GM12878 (cell line): ENCODE measurements around the gene B3GALT6.

Experiments
- ESRRA ChIP-seq: IDR thresholded peaks from 2 replicates; pipeline ENCODE4 v1.6.1; 2012; ENCODE audit warnings: mild to moderate bottlenecking, low read length, improper control_type of control experiment
- EZH2 ChIP-seq: IDR thresholded peaks from 2 replicates; pipeline ENCODE4 v1.6.1; 2012; ENCODE audit warnings: low read depth, mild to moderate bottlenecking, control low read depth, inconsistent platforms, low read length, borderline replicate concordance; ENCODE audit not compliant: control insufficient read depth
- KDM1A ChIP-seq: fragments of 200-600 bp; sonication (generic); IDR thresholded peaks from 2 replicates; pipeline ENCODE4 v1.6.1; 2016; ENCODE audit warnings: borderline replicate concordance
- MXI1 ChIP-seq: fragments of 150-350 bp; IDR thresholded peaks from 2 replicates; pipeline ENCODE4 v1.6.1; 2011; ENCODE audit warnings: low read depth, mild to moderate bottlenecking, inconsistent platforms, low read length, improper control_type of control experiment
- PAX8 ChIP-seq: fragments of 450-650 bp; IDR thresholded peaks from 2 replicates; pipeline ENCODE4 v1.6.1; 2017; ENCODE audit warnings: mild to moderate bottlenecking, moderate library complexity
- POLR2A ChIP-seq: IDR thresholded peaks from 2 replicates; pipeline ENCODE4 v1.6.1; 2011; ENCODE audit warnings: low read depth, mild to moderate bottlenecking, low read length
- POLR2AphosphoS5 ChIP-seq: IDR thresholded peaks from 2 replicates; pipeline ENCODE4 v1.6.1; 2011; ENCODE audit warnings: mild to moderate bottlenecking, low read length, inconsistent platforms
- RBBP5 ChIP-seq: fragments of 200-600 bp; sonication (generic); conservative IDR thresholded peaks from 2 replicates; pipeline ENCODE4 v1.6.1; 2016
- TAF1 ChIP-seq: IDR thresholded peaks from 2 replicates; pipeline ENCODE4 v1.6.1; 2011; ENCODE audit warnings: mild to moderate bottlenecking, low read depth, low read length, borderline replicate concordance
- TCF12 ChIP-seq: IDR thresholded peaks from 2 replicates; pipeline ENCODE4 v1.6.1; 2011; ENCODE audit warnings: low read depth, mild to moderate bottlenecking, low read length
- TF ChIP-seq, protein P1 (sequence below), 3 experiments: IDR thresholded peaks in 2 of 3; conservative IDR thresholded peaks in 1 of 3; 2 replicates each; pipeline ENCODE4 v1.5.1; 2011; ENCODE audit warnings: low read depth in 3 of 3, low read length in 3 of 3, mild to moderate bottlenecking in 3 of 3, control low read depth in 2 of 3, moderate library complexity in 2 of 3, inconsistent platforms in 1 of 3, mixed read lengths in 1 of 3; ENCODE audit not compliant: control insufficient read depth in 2 of 3, insufficient read depth in 1 of 3; ENCODE audit errors: extremely low read depth in 1 of 3
- TF ChIP-seq, protein P2 (sequence below): IDR thresholded peaks from 2 replicates; pipeline ENCODE4 v1.6.1; 2012; ENCODE audit warnings: low read length, inconsistent platforms

DNA sequence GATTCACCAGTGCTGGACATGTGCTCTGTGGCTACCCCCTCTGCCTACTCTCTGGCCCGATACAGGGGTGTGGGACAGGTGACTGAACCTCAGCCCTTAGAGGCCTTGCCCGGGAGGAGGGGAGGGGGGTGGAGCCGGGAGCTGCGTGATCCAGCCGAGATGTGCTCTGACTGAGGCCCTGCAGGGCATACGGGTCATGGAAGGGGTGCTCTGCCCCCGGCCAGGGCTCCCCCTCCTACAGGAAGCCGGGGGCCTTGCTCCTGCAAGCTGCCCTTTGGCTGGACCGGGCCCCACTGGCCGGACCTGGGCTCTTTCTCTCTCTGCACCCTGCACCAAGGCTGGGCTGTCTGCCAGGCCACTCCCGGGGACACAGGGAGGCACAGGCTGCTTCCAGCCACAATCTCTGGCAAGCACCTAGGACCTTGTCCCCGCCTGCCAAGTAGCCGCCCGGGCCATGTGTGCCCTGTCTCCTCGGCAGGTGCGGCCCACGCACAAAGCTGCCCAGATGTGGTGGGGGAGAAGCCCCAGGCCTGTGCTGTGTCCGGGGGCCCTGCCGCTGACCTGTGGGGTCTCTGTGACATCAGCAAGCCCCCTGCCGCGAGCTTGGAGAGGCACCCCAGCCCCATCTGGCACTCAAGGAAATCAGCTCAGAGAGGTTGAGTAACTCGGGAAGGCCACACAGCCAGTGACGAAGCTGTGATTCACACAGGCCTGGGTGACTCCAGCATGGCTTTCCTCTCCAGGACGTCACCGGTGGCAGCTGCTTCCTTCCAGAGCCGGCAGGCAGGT is 49.7 kb downstream of the B3GALT6 start:
- TF ChIP-seq POLR2A, result no peak
- TF ChIP-seq, protein P1, sequence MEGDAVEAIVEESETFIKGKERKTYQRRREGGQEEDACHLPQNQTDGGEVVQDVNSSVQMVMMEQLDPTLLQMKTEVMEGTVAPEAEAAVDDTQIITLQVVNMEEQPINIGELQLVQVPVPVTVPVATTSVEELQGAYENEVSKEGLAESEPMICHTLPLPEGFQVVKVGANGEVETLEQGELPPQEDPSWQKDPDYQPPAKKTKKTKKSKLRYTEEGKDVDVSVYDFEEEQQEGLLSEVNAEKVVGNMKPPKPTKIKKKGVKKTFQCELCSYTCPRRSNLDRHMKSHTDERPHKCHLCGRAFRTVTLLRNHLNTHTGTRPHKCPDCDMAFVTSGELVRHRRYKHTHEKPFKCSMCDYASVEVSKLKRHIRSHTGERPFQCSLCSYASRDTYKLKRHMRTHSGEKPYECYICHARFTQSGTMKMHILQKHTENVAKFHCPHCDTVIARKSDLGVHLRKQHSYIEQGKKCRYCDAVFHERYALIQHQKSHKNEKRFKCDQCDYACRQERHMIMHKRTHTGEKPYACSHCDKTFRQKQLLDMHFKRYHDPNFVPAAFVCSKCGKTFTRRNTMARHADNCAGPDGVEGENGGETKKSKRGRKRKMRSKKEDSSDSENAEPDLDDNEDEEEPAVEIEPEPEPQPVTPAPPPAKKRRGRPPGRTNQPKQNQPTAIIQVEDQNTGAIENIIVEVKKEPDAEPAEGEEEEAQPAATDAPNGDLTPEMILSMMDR (IDR thresholded peaks at IDR 0.05 in 2 of 3, conservative IDR thresholded peaks at IDR 0.05 in 1 of 3; ENCODE audit: control insufficient read depth in 2 of 3, extremely low read depth in 1 of 3, insufficient read depth in 1 of 3, low read depth in 3 of 3, low read length in 3 of 3), result no peak
- TF ChIP-seq TCF12, result no peak
- no peak for TF ChIP-seq TAF1
- TF ChIP-seq, protein P2, sequence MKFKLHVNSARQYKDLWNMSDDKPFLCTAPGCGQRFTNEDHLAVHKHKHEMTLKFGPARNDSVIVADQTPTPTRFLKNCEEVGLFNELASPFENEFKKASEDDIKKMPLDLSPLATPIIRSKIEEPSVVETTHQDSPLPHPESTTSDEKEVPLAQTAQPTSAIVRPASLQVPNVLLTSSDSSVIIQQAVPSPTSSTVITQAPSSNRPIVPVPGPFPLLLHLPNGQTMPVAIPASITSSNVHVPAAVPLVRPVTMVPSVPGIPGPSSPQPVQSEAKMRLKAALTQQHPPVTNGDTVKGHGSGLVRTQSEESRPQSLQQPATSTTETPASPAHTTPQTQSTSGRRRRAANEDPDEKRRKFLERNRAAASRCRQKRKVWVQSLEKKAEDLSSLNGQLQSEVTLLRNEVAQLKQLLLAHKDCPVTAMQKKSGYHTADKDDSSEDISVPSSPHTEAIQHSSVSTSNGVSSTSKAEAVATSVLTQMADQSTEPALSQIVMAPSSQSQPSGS, result no peak
- no peak for TF ChIP-seq POLR2AphosphoS5
- TF ChIP-seq PAX8, result no peak
- no peak for TF ChIP-seq MXI1
- TF ChIP-seq EZH2, result no peak
- TF ChIP-seq ESRRA, result no peak
- TF ChIP-seq KDM1A, result no peak
- TF ChIP-seq RBBP5, result no peak
